ENCODE data around the gene TEX261.

Gene TEX261

GRCh38 chr2:70954886-70955285 lies 39.8 kb downstream of the TEX261 start:
- DNase-seq, result no peak

- DNase-seq, result no peak
These were observed 45.6 kb downstream of the TEX261 start for GRCh38 chr2:70949086-70949485.

DNA sequence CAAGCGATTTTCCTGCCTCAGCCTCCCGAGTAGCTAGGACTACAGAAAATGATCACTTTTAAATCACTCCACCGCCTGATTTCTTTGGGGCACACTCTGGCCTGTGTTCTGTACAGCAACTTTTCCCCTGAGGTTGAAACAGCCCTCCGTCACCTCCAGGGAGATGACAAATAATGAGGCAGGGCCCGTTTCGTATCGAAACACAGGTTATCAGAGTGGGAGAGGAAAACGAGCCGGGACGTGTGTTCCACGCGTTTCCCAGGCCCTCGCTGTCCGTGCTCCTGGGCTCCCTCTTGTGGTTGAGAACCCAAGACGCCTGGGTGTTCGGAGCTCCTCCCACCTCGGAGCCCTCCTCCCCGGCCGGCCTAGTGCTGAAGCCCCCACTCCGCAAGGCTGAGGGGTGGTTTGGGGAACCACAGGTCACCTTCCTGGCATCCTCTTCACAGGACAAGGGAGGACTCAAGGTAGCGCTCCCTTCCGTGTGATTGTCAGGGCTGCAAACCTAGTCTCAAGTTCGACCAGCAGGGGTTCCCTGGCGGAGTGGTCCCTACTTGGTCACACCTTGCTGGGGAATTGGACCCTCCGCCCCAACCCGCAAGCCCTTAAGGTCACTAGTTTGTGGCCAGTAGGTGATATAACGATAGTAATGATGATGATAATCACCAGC lies 46.2 kb downstream of the TEX261 start:
- DNase-seq, result peak; percentile 86

DNA sequence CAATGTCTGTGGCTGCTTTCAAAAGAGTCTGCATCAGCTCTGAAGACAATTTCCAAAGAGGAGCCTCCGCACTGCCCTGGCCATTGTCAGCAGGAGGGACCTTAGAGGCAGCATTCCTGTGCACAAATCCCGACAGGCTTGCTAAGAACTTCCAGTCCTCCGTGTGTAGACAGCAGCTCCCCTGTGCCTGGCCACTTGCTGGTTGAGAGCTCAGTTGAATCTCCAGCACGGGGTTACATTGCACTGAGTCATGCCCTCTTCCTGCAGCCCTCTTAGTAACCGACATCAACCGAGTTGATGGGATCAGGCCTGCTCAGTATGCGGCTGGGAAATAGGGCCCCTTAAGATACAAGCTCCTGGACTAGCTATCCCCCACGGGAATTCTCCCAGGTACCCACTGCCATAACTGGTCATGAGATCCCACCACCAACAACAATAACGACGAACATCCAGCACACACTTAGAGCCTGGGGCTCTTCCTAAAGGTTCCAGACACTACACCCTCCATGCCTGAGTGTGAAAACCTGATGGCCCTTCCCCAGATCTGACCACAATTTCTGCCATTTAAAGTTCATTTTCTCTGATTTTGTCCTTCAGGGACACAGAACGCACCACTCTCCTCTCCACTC lies 47.0 kb downstream of the TEX261 start:
- DNase-seq, result peak; percentile 37

DNA sequence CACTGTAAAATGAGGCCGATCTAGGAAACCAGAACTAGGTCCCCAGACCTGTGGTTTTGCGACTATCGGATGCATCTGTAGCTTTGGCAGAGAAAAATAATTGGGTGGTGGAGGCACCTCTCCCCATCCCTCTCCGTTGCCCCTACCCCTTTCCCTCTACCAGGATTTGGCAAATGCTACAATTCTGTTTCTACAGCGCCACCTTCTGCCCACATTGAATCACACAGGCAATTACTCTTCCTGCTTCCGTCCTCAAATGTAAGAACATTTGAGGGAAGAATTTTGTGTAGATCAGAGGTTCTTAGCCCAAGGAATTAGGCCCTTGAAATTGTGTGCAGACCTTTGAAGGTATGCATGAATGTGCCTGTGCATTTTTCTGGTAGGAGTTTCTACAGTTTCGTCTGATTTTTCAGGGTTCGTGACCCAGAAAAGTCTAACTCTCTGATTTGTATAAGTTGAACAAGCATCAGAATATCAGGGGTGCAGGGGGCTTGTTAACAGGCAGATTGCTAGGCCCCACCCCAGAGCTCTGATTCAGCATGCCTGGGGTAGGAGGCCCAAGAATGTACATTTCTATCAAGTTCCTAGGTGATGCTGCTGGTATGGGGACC lies 47.7 kb downstream of the TEX261 start:
- peak; percentile 62 for DNase-seq

- no peak for DNase-seq
These were observed 50.5 kb downstream of the TEX261 start for GRCh38 chr2:70944111-70944690.

DNA sequence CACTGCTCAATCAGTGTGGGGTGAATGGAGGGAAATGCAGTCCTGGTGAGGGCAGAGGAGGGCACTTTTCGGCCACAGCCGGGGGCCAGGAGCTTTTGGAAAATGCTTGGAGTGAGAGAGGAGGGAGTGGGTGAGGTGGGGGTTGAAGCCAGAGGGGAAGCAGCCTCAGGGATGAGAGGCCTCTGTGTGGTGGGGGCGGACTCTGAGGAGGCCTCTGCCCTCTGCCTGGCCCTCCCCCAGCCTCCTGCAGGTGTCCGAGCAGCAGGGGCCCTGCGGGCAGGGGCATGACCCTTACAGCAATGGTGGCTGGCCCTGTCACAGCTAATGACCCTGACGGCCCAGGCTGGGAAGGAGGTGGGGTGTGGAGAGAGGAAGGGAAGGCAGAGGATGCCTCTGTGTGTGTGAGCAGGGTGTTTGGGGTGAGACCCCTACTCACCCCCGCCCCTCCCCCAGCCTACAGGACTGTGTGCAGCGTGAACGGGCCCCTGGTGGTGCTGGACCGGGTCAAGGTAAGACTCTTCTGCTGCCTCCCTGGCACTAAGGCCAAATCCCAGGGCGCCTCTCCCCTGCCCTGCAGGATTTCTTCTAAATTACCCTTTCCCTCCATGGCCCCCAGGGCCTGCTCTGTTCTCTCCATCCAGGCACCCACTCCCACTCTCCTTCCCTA lies 51.3 kb downstream of the TEX261 start:
- no peak for DNase-seq

GRCh38 chr2:70942396-70943204 lies 52.1 kb downstream of the TEX261 start:
- no peak for DNase-seq

- DNase-seq, result no peak
These were observed 53.0 kb downstream of the TEX261 start for GRCh38 chr2:70941701-70942100.

- no peak for DNase-seq
These were observed 53.5 kb downstream of the TEX261 start for GRCh38 chr2:70941186-70941585.

DNA sequence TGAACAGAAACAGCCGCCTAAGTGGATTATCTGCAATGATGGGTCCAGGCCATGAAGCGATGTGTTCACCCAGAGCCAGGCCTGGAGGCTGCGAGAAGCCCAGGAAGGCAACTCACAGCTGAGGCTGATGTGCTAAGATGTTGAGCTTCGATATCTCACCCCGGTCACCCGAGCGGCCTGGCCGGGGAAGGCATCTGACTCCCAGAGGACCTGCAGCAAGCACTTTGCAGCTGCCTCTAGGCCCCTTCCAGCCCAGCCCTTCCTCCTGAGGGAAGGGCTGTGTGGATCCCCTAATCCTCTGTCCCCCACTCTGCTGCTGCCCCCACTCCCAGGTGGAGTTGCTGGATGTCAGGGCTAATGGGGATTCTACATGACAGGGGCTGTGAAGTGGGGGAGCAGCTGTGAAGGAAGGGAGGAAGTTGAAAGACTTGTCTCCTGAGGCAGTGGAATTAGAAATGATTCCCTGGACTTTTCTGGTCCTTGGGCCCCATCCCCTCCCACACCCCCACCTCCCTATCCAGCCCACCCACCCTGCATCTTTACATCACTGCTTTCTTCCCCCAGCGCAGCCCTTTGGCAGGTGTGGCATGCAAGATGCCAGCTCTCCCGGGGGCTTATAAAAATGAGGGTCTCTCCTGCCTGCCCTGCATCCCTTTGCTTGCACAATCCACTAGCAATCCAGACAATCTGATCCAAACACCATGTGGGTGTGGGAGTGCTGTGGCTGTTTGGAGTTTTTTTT lies 54.7 kb downstream of the TEX261 start:
- no peak for DNase-seq

GRCh38 chr2:70939001-70939838 lies 55.5 kb downstream of the TEX261 start:
- no peak for DNase-seq

DNA sequence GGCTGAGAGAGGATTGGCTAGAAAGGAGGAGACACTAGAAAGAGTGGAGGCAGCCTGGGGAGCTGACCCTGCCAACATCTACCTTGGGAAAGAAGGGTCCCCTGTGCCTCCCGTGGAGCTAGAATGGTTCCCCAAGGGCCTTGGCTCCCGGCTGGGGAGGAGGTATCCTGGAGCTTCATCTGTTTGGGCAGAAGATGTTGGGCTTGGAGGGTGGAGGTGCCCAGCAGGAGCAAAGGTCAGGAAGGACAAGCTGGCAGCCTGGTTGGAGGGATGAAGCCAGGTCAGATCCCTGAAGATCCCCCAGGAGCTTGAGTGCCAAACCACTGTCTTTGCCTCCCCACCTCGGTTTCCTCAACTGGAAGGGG lies 56.1 kb downstream of the TEX261 start:
- DNase-seq, result no peak

GRCh38 chr2:70937866-70938585 lies 56.6 kb downstream of the TEX261 start:
- no peak for DNase-seq

DNA sequence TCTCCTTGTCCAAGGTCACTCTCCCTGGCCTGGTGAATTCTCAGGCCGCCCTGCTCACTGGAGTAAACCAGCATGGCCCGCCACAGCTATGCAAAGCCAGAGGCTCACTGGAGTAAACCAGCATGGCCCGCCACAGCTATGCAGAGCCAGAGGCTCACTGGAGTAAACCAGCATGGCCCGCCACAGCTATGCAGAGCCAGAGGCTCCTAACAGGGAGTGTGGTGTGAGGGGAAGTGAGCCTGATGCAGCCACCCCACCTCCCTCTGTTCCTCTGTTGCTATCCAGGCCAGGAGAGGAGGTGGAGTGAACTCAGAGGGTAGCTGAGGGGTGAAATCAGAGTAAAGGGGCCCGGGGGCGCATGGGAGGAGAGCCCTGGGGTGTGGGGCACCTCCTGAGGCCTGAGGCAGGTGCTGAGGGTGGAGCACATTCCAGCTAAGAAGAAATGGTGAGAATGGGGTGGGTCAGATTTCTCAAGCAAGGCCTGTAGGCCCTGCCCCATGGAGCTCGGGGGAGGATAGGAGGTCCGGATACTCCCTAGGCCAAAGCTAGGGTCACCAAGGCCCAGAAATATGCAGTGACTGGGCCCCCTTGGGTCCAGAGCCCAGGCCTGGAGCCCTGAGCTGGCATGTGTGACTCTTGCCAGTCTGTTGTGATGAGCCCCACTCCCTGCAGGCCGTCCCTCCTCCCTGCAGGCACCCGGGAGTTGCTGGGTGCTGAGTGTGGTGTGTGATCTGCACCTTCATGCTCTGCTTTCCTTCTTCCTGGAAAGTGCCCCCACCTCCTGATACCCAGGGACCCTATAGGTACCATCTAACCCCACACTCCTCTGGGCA lies 57.5 kb downstream of the TEX261 start:
- DNase-seq, result no peak

DNA sequence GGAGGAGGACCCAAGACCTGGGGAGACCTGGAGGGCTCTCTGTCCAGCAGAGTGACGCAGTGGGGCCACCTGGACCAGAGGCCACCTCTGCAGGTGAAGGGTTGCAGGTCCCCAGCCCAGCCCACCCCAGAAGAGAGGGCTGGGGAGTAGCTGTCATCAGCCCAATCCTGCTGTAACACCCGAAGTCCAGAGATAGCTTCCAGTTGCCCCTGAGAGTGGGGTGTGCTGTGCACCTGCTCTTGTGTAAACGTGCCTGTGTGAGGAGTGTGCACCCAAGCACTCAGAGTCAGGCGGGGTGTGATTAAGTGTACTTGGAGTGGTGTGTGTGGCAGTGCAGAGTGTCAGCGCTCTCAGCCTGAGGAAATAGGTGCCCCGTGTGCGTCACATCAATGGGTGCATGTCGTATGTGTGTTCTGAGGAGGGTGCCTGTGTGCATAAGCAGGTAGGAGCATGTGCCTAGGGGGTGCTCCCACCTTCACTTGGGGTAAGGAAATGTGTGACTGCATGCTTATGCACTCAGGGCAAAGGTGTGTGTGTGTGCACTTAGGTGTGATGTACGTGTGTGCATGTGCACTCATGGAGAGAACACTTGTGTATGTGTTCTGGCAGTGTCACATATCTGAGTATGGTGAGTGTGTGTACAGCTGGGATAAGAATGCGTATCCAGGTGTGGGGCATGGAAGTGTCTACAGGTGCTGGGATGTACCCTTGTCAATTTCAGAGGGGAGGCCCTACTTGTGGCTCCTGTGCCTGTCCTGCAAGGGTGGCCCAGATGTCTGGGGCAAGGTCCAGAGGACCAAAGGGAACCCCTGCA lies 58.3 kb downstream of the TEX261 start:
- no peak for DNase-seq
